Endothelial cell of umbilical vein (primary cell): Measurements from ENCODE around the gene DRC1.

ENCODE experiments used
- FOS ChIP-seq: IDR thresholded peaks from 2 replicates; pipeline ENCODE4 v1.6.1; 2011; ENCODE audit warnings: mild to moderate bottlenecking, low read length, moderate library complexity, borderline replicate concordance; ENCODE audit not compliant: insufficient read depth
- POLR2A ChIP-seq: IDR thresholded peaks from 2 replicates; pipeline ENCODE4 v1.6.1; 2012; ENCODE audit warnings: low read depth, mild to moderate bottlenecking, control low read depth, low read length
- TF ChIP-seq, protein P1 (sequence below), 2 donors: IDR thresholded peaks; 1 replicate in 1 of 2; 2 replicates in 1 of 2; pipeline ENCODE4 v1.5.1; 2011; ENCODE audit warnings: low read length in 2 of 2, mild to moderate bottlenecking in 2 of 2, moderate library complexity in 2 of 2, control low read depth in 1 of 2, inconsistent platforms in 1 of 2, low read depth in 1 of 2; ENCODE audit not compliant: insufficient read depth in 1 of 2; ENCODE audit errors: extremely low read depth in 1 of 2

DNA sequence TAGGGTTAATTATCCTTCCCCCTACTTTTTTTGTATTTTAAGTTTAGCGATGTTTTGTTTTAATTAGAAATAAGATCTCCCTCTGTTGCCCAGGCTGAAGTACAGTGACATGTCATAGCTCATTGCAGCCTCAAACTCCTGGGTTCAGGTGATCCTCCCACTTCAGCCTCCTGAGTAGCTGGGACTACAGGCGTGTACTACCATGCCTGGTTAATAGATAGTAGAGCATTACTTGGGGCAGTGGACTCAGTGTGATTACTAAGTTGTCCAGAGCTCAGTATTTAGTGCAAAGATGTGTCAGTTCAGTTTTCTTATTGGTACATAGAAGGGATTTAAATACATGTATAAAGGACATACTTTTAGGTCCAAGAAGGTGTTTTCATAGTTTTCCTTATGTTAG, 45.6 kb upstream of the DRC1 start:
- no peak for TF ChIP-seq FOS
- no peak for TF ChIP-seq POLR2A
- TF ChIP-seq, protein P1, sequence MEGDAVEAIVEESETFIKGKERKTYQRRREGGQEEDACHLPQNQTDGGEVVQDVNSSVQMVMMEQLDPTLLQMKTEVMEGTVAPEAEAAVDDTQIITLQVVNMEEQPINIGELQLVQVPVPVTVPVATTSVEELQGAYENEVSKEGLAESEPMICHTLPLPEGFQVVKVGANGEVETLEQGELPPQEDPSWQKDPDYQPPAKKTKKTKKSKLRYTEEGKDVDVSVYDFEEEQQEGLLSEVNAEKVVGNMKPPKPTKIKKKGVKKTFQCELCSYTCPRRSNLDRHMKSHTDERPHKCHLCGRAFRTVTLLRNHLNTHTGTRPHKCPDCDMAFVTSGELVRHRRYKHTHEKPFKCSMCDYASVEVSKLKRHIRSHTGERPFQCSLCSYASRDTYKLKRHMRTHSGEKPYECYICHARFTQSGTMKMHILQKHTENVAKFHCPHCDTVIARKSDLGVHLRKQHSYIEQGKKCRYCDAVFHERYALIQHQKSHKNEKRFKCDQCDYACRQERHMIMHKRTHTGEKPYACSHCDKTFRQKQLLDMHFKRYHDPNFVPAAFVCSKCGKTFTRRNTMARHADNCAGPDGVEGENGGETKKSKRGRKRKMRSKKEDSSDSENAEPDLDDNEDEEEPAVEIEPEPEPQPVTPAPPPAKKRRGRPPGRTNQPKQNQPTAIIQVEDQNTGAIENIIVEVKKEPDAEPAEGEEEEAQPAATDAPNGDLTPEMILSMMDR (IDR thresholded peaks at IDR 0.05; ENCODE audit: extremely low read depth in 1 of 2, insufficient read depth in 1 of 2, low read depth in 1 of 2, low read length in 2 of 2) = no peak
